Adrenal gland (tissue), 5 donors: ENCODE measurements around the gene LHX4.

Source experiments
- POLR2A ChIP-seq, 2 donors: fragments of 450-650 bp; IDR thresholded peaks; one replicate each; pipeline ENCODE4 v1.6.1; 2017; ENCODE audit warnings: antibody characterized with exemption in 2 of 2, mild to moderate bottlenecking in 2 of 2, moderate library complexity in 1 of 2
- TF ChIP-seq, protein P1 (sequence below), 6 experiments: fragments of 450-650 bp in 4 of 6; fragments of 200-600 bp in 2 of 6; sonication (generic) in 1 of 6; IDR thresholded peaks; 1 replicate in 5 of 6; 2 replicates in 1 of 6; pipeline versions ENCODE4 v1.5.1 to v1.8.0; 2016 to 2021; ENCODE audit warnings: antibody characterized with exemption in 6 of 6, mild to moderate bottlenecking in 2 of 6, moderate library complexity in 1 of 6
- donor health status: DM: no; HTN: no; CAD: no.

DNA sequence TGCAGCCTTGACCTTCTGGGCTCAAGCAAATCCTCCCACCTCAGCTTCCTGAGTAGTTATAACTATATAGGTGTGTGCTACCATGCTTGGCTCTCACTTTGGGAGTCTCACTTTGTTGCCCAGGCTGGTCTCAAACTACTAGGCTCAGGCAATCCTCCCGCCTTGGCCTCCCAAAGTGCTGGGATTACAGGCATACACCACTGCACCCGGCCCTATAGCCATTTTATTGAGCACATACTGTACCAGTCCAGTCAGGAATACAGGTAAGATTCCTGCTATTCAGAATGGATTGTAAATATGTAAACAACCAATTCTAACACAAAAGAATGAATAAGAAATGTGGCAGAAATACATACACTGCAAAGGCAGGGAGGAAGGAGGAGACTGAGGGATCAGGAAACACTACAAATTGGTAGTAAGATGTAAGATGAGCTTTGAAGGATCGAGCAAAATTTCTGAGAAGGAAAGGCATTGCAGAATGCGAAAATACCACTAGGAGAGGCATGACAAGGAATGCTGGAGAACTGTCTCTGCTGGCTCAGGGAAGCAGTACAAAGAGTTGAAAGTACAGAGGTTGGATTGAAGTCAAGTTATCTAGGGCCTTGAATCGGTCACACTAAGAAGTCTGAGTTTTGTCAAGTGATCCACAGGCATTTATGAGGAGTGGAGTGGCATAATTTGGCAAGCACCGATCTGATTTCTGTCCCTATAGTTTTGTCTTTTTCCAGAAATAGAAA lies 60.4 kb downstream of the LHX4 start:
- TF ChIP-seq, protein P1, sequence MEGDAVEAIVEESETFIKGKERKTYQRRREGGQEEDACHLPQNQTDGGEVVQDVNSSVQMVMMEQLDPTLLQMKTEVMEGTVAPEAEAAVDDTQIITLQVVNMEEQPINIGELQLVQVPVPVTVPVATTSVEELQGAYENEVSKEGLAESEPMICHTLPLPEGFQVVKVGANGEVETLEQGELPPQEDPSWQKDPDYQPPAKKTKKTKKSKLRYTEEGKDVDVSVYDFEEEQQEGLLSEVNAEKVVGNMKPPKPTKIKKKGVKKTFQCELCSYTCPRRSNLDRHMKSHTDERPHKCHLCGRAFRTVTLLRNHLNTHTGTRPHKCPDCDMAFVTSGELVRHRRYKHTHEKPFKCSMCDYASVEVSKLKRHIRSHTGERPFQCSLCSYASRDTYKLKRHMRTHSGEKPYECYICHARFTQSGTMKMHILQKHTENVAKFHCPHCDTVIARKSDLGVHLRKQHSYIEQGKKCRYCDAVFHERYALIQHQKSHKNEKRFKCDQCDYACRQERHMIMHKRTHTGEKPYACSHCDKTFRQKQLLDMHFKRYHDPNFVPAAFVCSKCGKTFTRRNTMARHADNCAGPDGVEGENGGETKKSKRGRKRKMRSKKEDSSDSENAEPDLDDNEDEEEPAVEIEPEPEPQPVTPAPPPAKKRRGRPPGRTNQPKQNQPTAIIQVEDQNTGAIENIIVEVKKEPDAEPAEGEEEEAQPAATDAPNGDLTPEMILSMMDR (IDR thresholded peaks at IDR 0.05) = no peak
- TF ChIP-seq POLR2A (IDR thresholded peaks at IDR 0.05) = no peak
